ENCODE measurements around the gene C22orf15.
A peak's percentile ranks its signal among the peaks of the same experiment; 100 is the strongest.

C22orf15 gene

DNA sequence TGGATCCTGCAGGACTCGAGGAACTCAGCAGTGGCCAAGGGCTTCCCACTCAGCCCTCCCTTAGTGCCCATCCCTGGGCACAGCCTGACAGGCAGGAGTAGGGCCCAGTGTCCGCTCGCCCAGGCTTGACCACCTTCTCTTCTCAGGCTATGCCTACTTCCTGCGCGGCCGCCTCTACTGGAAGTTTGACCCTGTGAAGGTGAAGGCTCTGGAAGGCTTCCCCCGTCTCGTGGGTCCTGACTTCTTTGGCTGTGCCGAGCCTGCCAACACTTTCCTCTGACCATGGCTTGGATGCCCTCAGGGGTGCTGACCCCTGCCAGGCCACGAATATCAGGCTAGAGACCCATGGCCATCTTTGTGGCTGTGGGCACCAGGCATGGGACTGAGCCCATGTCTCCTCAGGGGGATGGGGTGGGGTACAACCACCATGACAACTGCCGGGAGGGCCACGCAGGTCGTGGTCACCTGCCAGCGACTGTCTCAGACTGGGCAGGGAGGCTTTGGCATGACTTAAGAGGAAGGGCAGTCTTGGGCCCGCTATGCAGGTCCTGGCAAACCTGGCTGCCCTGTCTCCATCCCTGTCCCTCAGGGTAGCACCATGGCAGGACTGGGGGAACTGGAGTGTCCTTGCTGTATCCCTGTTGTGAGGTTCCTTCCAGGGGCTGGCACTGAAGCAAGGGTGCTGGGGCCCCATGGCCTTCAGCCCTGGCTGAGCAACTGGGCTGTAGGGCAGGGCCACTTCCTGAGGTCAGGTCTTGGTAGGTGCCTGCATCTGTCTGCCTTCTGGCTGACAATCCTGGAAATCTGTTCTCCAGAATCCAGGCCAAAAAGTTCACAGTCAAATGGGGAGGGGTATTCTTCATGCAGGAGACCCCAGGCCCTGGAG is 20.7 kb downstream of the C22orf15 start:
- H3K4me3 ChIP-seq (ENCODE audit: low read depth, low read length), result no peak overlapping the region
- TF ChIP-seq, protein P1, sequence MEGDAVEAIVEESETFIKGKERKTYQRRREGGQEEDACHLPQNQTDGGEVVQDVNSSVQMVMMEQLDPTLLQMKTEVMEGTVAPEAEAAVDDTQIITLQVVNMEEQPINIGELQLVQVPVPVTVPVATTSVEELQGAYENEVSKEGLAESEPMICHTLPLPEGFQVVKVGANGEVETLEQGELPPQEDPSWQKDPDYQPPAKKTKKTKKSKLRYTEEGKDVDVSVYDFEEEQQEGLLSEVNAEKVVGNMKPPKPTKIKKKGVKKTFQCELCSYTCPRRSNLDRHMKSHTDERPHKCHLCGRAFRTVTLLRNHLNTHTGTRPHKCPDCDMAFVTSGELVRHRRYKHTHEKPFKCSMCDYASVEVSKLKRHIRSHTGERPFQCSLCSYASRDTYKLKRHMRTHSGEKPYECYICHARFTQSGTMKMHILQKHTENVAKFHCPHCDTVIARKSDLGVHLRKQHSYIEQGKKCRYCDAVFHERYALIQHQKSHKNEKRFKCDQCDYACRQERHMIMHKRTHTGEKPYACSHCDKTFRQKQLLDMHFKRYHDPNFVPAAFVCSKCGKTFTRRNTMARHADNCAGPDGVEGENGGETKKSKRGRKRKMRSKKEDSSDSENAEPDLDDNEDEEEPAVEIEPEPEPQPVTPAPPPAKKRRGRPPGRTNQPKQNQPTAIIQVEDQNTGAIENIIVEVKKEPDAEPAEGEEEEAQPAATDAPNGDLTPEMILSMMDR (conservative IDR thresholded peaks at IDR 0.05; ENCODE audit: low read depth, low read length), result no peak
- DNase-seq (ENCODE audit: low read depth), result no peak

DNA sequence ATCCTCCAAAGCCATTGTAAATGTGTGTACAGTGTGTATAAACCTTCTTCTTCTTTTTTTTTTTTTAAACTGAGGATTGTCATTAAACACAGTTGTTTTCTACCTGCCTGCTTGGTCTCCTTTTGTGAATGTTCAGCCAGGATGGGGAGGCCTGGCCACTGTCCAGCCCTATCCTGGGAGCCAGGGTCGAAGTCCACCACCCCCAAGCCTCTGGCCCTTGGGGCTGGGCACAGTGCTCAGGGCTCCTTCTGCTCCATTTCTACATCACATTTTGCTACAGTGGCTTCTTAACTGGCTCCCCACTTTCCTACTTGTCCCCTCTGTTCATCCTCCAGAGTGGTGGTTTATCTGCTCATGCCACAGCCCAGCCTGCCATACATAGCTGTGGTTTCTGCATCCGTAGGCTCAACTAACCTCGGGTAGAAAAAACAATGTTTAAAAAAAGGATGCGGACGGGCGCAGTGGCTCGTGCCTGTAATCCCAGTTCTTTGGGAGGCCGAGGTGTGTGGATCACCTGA is 21.5 kb downstream of the C22orf15 start:
- peak; percentile 38 for DNase-seq (ENCODE audit: low read depth)
- no peak overlapping the region for H3K4me3 ChIP-seq (ENCODE audit: low read depth, low read length)
- TF ChIP-seq, protein P1 (conservative IDR thresholded peaks at IDR 0.05; ENCODE audit: low read depth, low read length), result no peak

DNA sequence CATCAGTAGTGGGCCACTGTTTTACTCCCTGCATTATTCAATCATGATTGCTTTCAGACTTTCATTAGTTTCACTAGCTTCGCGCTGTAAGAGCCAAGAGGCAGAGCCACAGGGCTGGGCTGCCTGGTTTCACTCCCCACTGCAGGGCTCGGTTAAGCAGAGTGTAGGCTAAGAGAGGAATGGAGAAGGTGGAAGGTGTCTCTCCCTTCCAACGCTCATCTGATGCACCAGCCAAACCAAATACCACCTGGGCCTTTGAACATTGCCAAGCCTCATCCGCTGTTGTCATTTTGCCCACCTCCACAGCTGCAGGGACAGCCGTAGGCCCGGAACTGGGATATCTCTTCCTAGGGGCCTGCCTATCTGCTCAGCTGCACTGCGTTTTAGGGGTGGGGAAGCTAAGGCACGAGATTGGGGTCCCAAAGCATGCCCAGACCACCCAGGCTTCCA is 23.5 kb downstream of the C22orf15 start:
- no peak for DNase-seq (ENCODE audit: low read depth)
- peak overlapping the region; percentile 93 for H3K4me3 ChIP-seq (ENCODE audit: low read depth, low read length)
- TF ChIP-seq, protein P1 (conservative IDR thresholded peaks at IDR 0.05; ENCODE audit: low read depth, low read length), result no peak

DNA sequence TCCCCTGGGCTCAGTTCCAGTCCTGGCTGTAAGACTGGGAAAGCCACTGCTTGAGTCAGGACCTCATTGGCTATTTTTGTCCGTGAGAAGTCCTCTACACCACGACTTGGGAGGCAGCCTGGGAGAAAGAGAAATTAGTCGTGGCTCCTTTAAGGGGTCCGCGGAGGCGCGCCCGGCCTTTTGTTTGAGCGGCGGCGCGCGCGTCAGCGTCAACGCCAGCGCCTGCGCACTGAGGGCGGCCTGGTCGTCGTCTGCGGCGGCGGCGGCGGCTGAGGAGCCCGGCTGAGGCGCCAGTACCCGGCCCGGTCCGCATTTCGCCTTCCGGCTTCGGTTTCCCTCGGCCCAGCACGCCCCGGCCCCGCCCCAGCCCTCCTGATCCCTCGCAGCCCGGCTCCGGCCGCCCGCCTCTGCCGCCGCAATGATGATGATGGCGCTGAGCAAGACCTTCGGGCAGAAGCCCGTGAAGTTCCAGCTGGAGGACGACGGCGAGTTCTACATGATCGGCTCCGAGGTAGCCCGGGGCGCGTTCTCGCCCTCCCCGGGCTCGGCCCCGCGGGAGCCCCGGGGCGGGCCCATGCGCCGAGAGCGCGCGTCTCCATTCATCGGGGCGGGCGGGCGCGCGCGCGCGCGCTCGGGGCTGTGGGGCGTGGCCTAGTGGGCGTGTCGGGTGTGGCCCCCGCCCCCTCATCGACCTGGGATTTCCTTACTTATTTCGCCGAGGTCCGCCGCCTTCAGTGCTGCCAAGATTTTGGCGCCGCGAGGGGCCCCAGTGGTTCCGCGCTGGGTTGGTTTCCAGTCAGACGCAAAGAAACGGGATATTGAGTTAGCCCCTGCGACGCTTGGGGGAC is 24.2 kb downstream of the C22orf15 start, which contains the start of gene SMARCB1:
Gene SMARCB1, plus strand, starts transcription at position 215 of the 848 bp plus-strand sequence. Its CDS starts 204 bp downstream, at position 419.
- peak; percentile 88 for DNase-seq (ENCODE audit: low read depth)
- TF ChIP-seq, protein P1 (conservative IDR thresholded peaks at IDR 0.05; ENCODE audit: low read depth, low read length), result no peak
- H3K4me3 ChIP-seq (ENCODE audit: low read depth, low read length), result peak within 1 kb of the TSS; percentile 93

DNA sequence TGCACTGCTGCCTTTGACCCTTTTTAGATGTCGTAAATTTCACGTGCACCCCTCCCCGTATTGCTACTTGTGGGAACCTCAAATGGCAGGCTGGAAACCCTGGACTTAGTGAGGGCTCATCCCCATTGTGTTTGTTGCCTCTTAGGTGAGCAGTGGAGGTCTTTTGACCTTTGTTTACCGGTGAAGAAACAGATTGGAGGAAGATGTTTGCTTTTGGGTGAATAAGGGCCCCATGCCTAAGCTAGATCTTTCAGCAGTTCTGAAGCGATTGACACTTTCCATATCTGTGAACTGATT is 24.8 kb downstream of the C22orf15 start:
- TF ChIP-seq, protein P1 (conservative IDR thresholded peaks at IDR 0.05; ENCODE audit: low read depth, low read length), result no peak
- no peak for DNase-seq (ENCODE audit: low read depth)
- H3K4me3 ChIP-seq (ENCODE audit: low read depth, low read length), result peak overlapping the region; percentile 93

DNA sequence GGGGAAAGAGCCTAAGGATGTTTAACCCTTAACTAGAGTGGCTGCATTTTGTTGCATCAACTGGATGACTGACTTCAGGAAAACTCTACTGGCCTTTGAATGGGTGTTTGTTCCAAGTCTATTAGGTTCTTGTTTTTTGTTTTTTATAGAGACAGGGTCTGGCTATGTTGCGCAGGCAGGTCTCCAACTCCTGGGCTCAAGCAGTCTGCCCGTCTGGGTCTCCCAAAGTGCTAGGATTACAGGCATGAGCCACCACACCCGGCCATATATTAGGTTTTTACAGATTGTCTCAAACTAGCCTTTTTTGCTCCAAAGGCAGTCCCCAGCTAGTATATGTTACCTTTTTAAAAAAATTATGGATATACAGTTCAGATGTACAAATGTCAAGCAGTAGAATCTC is 25.1 kb downstream of the C22orf15 start:
- H3K4me3 ChIP-seq (ENCODE audit: low read depth, low read length), result peak overlapping the region; percentile 93
- TF ChIP-seq, protein P1 (conservative IDR thresholded peaks at IDR 0.05; ENCODE audit: low read depth, low read length), result no peak
- DNase-seq (ENCODE audit: low read depth), result no peak
